ENCODE data around the gene TMEM141.

Gene TMEM141

DNA sequence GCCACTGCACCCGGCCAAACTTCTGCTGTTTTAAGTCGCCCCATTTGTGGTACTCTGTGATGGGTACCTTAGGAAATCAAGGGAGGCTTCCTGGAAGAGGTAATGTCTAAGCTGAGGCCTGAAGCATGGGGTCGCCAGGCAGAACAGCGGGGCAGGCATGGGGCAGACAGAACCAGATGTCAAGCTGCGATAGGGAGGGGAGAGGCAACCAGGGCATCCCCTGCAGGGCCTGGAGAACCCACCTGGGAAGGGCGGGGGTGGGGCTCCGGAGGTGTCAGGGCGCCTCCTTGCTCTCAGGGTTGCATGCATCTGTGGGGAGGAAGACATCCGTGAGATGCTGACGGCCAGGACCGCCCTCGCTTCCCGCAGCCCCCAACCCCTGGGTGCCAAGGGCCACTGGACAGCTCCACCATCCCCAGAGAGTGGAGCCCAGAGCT is 29.6 kb upstream of the TMEM141 start:
- DNase-seq (no peak), ATAC-seq (ENCODE audit: insufficient read depth, low read depth) (no peak)
- Histone ChIP-seq H3K9me3 (ENCODE audit: insufficient read depth, low read length, severe bottlenecking) (no peaks in the 10 kb centered on the region), H3K36me3 (ENCODE audit: insufficient read depth, low read length) (no peaks in the 10 kb centered on the region), H2AFZ (ENCODE audit: low read depth, low read length) (no peak overlapping the region), H3K4me3 (ENCODE audit: low read depth in 1 of 2, low read length in 2 of 2) (no peak overlapping the region), H4K20me1 (ENCODE audit: insufficient read depth, low read length) (no peaks in the 10 kb centered on the region), H3K27ac (ENCODE audit: low read length) (no peak overlapping the region), H3K4me2 (ENCODE audit: insufficient read depth, low read length) (no peak overlapping the region), H3K27me3 (ENCODE audit: insufficient read depth, low read length, poor library complexity) (no peaks in the 10 kb centered on the region), H3K9ac (ENCODE audit: low read depth, low read length) (no peak overlapping the region), H3K79me2 (ENCODE audit: insufficient read depth, low read length) (no peaks in the 10 kb centered on the region), H3K4me1 (ENCODE audit: insufficient read depth, low read length) (no peaks in the 10 kb centered on the region)
- TF ChIP-seq CTCF (IDR thresholded peaks at IDR 0.05; ENCODE audit: borderline replicate concordance, extremely low read depth, low read length, poor library complexity, severe bottlenecking), result no peak

- no peaks in the 10 kb centered on the region for H3K9me3 ChIP-seq (ENCODE audit: insufficient read depth, low read length, severe bottlenecking)
- DNase-seq (no peak), ATAC-seq (ENCODE audit: insufficient read depth, low read depth) (no peak)
- H3K79me2 ChIP-seq (ENCODE audit: insufficient read depth, low read length), result no peaks in the 10 kb centered on the region
- no peaks in the 10 kb centered on the region for H3K27me3 ChIP-seq (ENCODE audit: insufficient read depth, low read length, poor library complexity)
- no peak overlapping the region for H3K4me2 ChIP-seq (ENCODE audit: insufficient read depth, low read length)
- H3K4me3 ChIP-seq (ENCODE audit: low read depth in 1 of 2, low read length in 2 of 2), result no peak overlapping the region
- H3K4me1 ChIP-seq (ENCODE audit: insufficient read depth, low read length), result no peaks in the 10 kb centered on the region
- no peak overlapping the region for H3K27ac ChIP-seq (ENCODE audit: low read length)
- TF ChIP-seq EZH2 (IDR thresholded peaks at IDR 0.05; ENCODE audit: borderline replicate concordance, low read depth, low read length, severe bottlenecking) (no peak), CTCF (IDR thresholded peaks at IDR 0.05; ENCODE audit: borderline replicate concordance, extremely low read depth, low read length, poor library complexity, severe bottlenecking) (no peak)
- no peak overlapping the region for H3K9ac ChIP-seq (ENCODE audit: low read depth, low read length)
- H3K36me3 ChIP-seq (ENCODE audit: insufficient read depth, low read length), result no peaks in the 10 kb centered on the region
- H4K20me1 ChIP-seq (ENCODE audit: insufficient read depth, low read length), result no peaks in the 10 kb centered on the region
- no peak overlapping the region for H2AFZ ChIP-seq (ENCODE audit: low read depth, low read length)
Measured at GRCh38 chr9:136762221-136762691, 28.9 kb upstream of the TMEM141 start.

DNA sequence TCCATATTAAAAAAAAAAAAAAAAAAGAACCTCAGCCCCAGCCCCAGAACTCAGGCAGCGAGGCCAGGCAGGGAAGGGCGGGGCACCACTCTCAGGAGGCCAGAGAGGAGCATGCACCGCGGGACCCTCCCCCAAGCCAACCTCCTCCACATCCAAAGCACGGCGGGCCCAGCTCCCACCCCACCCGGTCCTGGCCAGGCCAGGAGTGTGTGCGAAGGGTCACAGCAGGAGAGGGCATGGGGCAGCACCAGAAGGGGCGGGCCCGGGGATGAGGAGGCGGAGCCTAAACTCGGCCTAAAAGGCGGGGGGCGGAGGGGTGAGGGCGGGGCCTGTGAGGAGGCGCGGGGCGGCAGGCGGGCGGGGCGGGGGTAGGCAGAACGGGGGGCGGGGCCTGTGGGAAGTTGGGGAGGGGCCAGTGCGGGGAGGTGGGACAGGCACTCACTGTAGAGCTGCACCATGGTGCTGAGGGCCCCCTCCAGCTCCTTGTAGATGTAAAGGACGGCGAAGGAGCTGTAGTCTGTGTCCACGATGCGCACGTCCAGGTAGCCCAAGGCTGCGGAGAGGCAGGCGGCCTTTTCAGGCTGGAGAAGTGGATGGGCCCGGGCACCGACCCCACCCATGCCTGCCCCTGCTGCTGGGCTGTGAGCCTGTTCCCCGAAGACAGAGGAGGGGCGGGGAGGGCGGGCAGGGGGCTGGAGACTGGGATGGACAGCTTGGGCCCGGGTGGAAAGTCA is 28.1 kb upstream of the TMEM141 start:
- H3K27ac ChIP-seq (ENCODE audit: low read length), result no peak overlapping the region
- H3K4me2 ChIP-seq (ENCODE audit: insufficient read depth, low read length), result no peak overlapping the region
- no peak overlapping the region for H2AFZ ChIP-seq (ENCODE audit: low read depth, low read length)
- no peak overlapping the region for H3K9ac ChIP-seq (ENCODE audit: low read depth, low read length)
- no peak overlapping the region for H3K4me3 ChIP-seq (ENCODE audit: low read depth in 1 of 2, low read length in 2 of 2)
- H3K79me2 ChIP-seq (ENCODE audit: insufficient read depth, low read length), result no peaks in the 10 kb centered on the region
- no peaks in the 10 kb centered on the region for H3K4me1 ChIP-seq (ENCODE audit: insufficient read depth, low read length)
- no peaks in the 10 kb centered on the region for H3K9me3 ChIP-seq (ENCODE audit: insufficient read depth, low read length, severe bottlenecking)
- no peaks in the 10 kb centered on the region for H3K36me3 ChIP-seq (ENCODE audit: insufficient read depth, low read length)
- DNase-seq, result peak; percentile 10
- no peaks in the 10 kb centered on the region for H4K20me1 ChIP-seq (ENCODE audit: insufficient read depth, low read length)
- no peak for ATAC-seq (ENCODE audit: insufficient read depth, low read depth)
- H3K27me3 ChIP-seq (ENCODE audit: insufficient read depth, low read length, poor library complexity), result no peaks in the 10 kb centered on the region
- TF ChIP-seq CTCF (IDR thresholded peaks at IDR 0.05; ENCODE audit: borderline replicate concordance, extremely low read depth, low read length, poor library complexity, severe bottlenecking), result no peak
- TF ChIP-seq EZH2 (IDR thresholded peaks at IDR 0.05; ENCODE audit: borderline replicate concordance, low read depth, low read length, severe bottlenecking), result no peak
